Prostate gland (tissue), 2 donors: ENCODE data around the gene SRGAP3. TPM values are rescaled to one million over a fixed set of nuclear protein-coding genes. Genes with fewer than 3 reads are reported as not detected.

ENCODE experiments used
- DNase-seq: peaks from one replicate; pipeline ENCODE4 v3.0.0-alpha.2; 2019; ENCODE audit warnings: low spot score
- H3K27ac ChIP-seq, 2 donors: fragments of 200-600 bp; sonication (generic); 2 replicates each; pipeline ENCODE4 v1.5.1; 2017 to 2019
- H3K27me3 ChIP-seq: fragments of 200-600 bp; sonication (generic); replicated peaks from 2 replicates; pipeline ENCODE4 v1.5.1; 2019; ENCODE audit not compliant: insufficient read depth
- H3K36me3 ChIP-seq, 2 donors: fragments of 200-600 bp; sonication (generic); 1 replicate in 1 of 2; 2 replicates in 1 of 2; pipeline versions ENCODE4 v1.5.1 to v1.8.1; 2017 to 2019
- H3K4me1 ChIP-seq: fragments of 200-600 bp; sonication (generic); replicated peaks from 2 replicates; pipeline ENCODE4 v1.5.1; 2019
- H3K4me3 ChIP-seq, 2 donors: fragments of 200-600 bp; sonication (generic); 2 replicates each; pipeline ENCODE4 v1.5.1; 2017 to 2019
- H3K9me3 ChIP-seq: fragments of 200-600 bp; sonication (generic); 2 replicates; pipeline ENCODE4 v1.5.1; 2017
- CTCF ChIP-seq, 4 experiments: fragments of 200-600 bp in 2 of 4; fragments of 450-650 bp in 2 of 4; sonication (generic) in 2 of 4; IDR thresholded peaks; 1 replicate in 3 of 4; 2 replicates in 1 of 4; pipeline ENCODE4 v1.5.1; 2016 to 2019; ENCODE audit warnings: antibody characterized with exemption in 4 of 4, mild to moderate bottlenecking in 2 of 4, moderate library complexity in 2 of 4
- POLR2A ChIP-seq: fragments of 450-650 bp; IDR thresholded peaks from one replicate; pipeline ENCODE4 v1.6.1; 2016; ENCODE audit warnings: antibody characterized with exemption, mild to moderate bottlenecking
- POLR2AphosphoS5 ChIP-seq: sonication (generic); formaldehyde crosslinking; IDR thresholded peaks from one replicate; pipeline ENCODE4 v1.6.1; 2017; ENCODE audit warnings: antibody characterized with exemption
- WGBS: methylation state at CpG from one replicate; pipeline ENCODE4 v1.1.5; 2018; 5-methylcytosine and 5-hydroxymethylcytosine counted together
- intact Hi-C: fragments of 100-400 bp; cut with DNase I; formaldehyde crosslinking; loops from one replicate; pipeline ENCODE4 v1.14.2; 2022
- total RNA-seq, 2 donors: library from RNA; depleted of rRNA; stranded (reverse); fragments of >200 nt; gene quantifications; one replicate each; pipeline ENCODE4 v1.1.0, GENCODE V29; 2016

Gene SRGAP3
- total RNA-seq, 2 donors from 2014 or later: 23.6 to 50.3 TPM

DNA sequence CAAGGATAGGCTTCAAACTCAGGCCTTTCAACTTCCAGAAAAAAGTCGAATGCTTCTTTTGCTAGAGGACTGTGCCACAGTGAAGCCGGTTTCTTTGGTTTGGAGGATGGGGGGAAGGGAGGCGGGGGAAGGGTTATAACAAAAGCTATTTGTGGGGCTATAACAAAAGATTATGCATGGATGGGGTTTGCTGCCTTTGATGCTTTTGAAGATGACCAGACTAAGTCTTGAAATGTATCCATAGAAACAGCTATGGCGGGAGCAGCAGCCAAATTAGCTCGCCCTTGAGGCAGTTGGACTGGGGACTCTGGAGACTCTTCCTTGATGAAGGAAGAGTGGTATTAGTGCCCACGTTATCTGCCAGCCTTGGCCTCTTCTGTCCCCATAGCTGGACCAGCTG lies 47.5 kb downstream of the SRGAP3 start:
- DNase-seq: no peak
- H3K4me1 ChIP-seq: no peaks in the 10 kb centered on the region
- no peak for TF ChIP-seq CTCF (IDR thresholded peaks at IDR 0.05)
- TF ChIP-seq POLR2A: no peak
- TF ChIP-seq POLR2AphosphoS5: no peak
- H3K36me3 ChIP-seq: no peaks in the 10 kb centered on the region
- H3K27me3 ChIP-seq: no peaks in the 10 kb centered on the region
- H3K27ac ChIP-seq: no peak overlapping the region
- intact Hi-C loops: no loop called here
- no peaks in the 10 kb centered on the region for H3K9me3 ChIP-seq
- H3K4me3 ChIP-seq: no peak overlapping the region
- whole genome bisulfite sequencing: 89% methylated on average over 6 of the region's 6 CpGs

- Histone ChIP-seq H3K27ac (no peak overlapping the region), H3K9me3 (no peaks in the 10 kb centered on the region), H3K4me1 (no peaks in the 10 kb centered on the region), H3K36me3 (no peaks in the 10 kb centered on the region), H3K27me3 (no peaks in the 10 kb centered on the region), H3K4me3 (no peak overlapping the region)
- 79% methylated on average over 5 of the region's 5 CpGs for WGBS
- intact Hi-C loops: no loop called here
- no peak for DNase-seq
- TF ChIP-seq CTCF (IDR thresholded peaks at IDR 0.05): no peak
- TF ChIP-seq POLR2A: no peak
- no peak for TF ChIP-seq POLR2AphosphoS5
Measured at GRCh38 chr3:9201266-9201665, 48.2 kb downstream of the SRGAP3 start.

DNA sequence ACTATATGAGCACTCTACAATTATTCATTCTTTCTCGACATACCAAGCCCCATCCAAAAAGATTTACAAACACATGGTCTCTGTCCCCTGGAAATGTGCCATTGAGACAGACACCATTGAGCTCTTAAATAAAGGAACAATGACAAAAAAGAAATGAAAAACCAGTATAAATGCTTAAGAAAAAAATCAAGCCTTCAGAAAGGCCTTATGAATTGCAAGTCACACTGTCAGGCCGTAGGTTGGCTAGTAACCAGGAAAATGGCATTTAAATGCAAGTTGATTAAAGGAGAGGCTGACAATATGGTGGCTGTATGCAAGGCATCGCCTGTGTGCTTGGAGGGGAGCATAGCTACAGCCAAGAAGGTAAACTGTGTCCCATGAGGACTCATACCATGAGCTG lies 49.7 kb downstream of the SRGAP3 start:
- Histone ChIP-seq H3K4me1 (no peaks in the 10 kb centered on the region), H3K27ac (no peak overlapping the region), H3K36me3 (no peaks in the 10 kb centered on the region), H3K9me3 (no peaks in the 10 kb centered on the region), H3K27me3 (no peaks in the 10 kb centered on the region), H3K4me3 (no peak overlapping the region)
- TF ChIP-seq CTCF (IDR thresholded peaks at IDR 0.05) (no peak), POLR2A (no peak), POLR2AphosphoS5 (no peak)
- DNase-seq: no peak
- intact Hi-C loops: no loop called here
- WGBS: 84% methylated on average over 3 of the region's 3 CpGs

DNA sequence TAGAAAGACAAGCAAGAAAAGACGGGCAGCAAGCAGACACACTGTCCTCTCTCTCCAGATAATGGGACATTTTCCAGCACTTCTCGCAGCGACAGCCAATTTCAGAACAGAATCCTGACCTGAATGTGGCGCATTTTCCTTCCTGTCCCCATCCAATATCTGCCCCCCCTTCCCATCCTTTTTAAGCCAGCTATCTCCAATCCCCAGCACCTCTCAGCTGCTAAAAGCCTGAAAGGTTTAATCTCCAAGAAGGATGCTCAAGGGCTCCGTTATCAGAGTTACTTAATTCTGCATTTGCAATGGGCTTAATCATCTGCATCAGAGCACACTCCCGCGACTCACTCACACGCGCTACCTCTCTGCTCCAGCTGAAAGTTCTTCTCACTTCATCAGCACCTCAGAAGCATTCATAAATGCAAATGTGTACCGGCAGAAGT lies 50.5 kb downstream of the SRGAP3 start:
- intact Hi-C loops: no loop called here
- Histone ChIP-seq H3K27me3 (no peaks in the 10 kb centered on the region), H3K27ac (peak overlapping the region in 1 of 2 donors; percentile 9), H3K4me1 (peaks cover 3% of the 10 kb centered on the region), H3K36me3 (no peaks in the 10 kb centered on the region), H3K9me3 (no peaks in the 10 kb centered on the region), H3K4me3 (no peak overlapping the region)
- no peak for DNase-seq
- TF ChIP-seq CTCF (IDR thresholded peaks at IDR 0.05) (no peak), POLR2A (no peak), POLR2AphosphoS5 (no peak)
- 71% methylated on average over 10 of the region's 10 CpGs for WGBS

DNA sequence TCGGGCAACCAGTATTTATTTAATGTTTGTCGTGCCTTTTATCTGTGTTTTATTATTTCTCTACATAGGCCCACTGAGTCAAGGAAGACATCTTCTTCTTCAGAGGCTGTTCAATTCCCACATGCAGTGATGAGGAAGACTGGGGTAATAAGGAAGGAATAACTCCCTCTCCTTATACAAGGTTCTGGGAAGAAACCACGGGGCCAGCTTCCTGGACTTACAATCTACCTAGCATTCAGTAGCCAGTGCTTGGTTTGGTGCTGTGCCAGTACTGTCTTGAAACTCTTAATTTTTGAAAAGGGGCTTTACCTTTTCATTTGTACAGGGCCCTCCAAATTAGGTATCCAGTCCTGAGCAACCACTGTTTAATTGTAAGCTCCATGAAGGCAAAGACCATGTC lies 51.2 kb downstream of the SRGAP3 start:
- Histone ChIP-seq H3K4me1 (peaks cover 6% of the 10 kb centered on the region), H3K36me3 (no peaks in the 10 kb centered on the region), H3K9me3 (no peaks in the 10 kb centered on the region), H3K4me3 (no peak overlapping the region), H3K27ac (no peak overlapping the region), H3K27me3 (no peaks in the 10 kb centered on the region)
- TF ChIP-seq CTCF (IDR thresholded peaks at IDR 0.05) (no peak), POLR2A (no peak), POLR2AphosphoS5 (no peak)
- intact Hi-C loops: no loop called here
- no peak for DNase-seq
- 61% methylated on average over 3 of the region's 3 CpGs for WGBS
